RPMI7951 (cell line): ENCODE data around the gene KCNIP4. TPM values are rescaled to one million over a fixed set of nuclear protein-coding genes. Genes with fewer than 3 reads are reported as not detected.
"Not testable (repeated sequence)": the region's sequence is repeated elsewhere in the genome, so short reads cannot be mapped to it uniquely, and the experiment has no call there.

Source experiments
- DNase-seq: peaks from one replicate; pipeline ENCODE4 v3.0.0-alpha.2; 2012; ENCODE audit warnings: low read depth
- total RNA-seq: library from RNA; depleted of rRNA; stranded (reverse); fragments of >200 nt; shearing (Covaris generic); gene quantifications from 2 replicates; pipeline ENCODE4 v1.2.3, GENCODE V29; 2014

Gene KCNIP4
- total RNA-seq, 1 experiment from 2014 or later = not detected

DNA sequence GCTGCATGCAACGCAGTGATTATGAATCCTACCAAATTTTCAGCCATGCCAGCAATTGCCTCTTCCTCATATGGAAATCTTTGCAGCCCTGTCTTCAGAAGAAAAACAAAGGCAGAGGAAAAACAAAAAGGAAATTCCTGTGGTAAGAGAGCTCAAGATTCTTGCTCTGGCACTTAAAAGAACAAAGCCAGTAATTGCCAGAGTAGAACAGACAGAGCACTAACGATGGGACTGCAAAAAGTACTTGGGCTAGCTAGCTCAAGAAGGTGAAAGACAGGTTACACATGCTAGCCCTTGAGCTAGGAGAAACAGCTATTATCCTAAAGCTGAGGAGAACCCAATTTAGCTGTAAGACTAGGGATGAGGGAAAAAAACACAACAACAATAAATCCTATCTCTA, 582.3 kb downstream of the KCNIP4 start:
- no peak for DNase-seq

DNA sequence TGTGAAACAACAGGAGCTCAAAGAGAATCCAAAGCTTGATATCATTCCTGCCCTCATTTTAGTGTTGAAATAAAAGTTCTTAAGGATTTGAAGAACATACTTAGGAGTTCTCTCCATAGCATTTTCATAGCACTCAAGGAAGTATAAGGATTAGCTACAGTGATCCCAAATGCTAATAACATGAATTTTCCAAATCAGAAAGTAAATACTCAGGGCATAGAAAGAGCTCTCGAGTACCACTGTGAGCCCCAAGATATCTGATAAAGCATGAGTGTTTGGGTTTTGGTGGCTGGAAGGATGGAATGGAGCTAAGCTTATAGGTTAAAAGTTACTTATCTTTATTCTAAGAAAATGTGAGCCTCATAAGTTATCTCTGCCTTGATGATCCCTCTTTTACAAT, 584.9 kb downstream of the KCNIP4 start:
- DNase-seq = no peak

DNA sequence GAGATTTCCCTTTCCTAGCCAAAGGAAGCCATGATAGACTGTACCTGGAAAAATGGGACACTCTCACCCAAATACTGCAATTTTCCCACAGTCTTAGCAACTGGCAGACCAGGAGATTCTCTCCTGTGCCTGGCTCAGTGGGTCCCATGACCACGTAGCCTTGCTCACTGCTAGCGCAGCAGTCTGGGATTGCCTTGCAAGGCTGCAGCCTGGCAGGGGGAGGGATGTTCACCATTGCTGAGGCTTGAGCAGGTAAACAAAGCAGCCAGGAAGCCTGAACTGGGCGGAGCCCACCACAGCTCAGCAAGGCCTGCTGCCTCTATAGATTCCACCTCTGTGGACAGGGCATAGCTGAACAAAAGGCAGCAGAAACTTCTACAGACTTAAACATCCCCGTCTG, 596.2 kb downstream of the KCNIP4 start:
- DNase-seq = not testable (repeated sequence)

DNA sequence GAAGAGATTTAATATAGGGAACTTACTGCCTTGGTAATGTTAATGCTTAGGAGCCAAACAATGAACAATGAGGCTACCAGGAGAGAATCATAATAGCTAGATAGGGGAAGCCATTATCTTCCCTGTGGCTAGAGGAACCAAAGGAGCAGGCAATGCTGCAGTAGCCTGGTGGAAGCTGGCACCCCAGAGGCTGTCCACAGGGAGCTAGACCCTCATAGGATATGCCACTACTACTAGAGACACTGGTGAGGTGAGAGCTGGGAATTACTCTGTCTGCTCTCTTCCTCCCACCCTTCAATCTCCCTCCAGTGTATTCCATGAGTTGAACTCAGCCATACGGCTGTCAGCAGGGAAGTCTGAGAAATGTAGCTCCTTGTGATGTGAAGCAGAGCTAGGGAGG, 601.4 kb downstream of the KCNIP4 start:
- no peak for DNase-seq

DNA sequence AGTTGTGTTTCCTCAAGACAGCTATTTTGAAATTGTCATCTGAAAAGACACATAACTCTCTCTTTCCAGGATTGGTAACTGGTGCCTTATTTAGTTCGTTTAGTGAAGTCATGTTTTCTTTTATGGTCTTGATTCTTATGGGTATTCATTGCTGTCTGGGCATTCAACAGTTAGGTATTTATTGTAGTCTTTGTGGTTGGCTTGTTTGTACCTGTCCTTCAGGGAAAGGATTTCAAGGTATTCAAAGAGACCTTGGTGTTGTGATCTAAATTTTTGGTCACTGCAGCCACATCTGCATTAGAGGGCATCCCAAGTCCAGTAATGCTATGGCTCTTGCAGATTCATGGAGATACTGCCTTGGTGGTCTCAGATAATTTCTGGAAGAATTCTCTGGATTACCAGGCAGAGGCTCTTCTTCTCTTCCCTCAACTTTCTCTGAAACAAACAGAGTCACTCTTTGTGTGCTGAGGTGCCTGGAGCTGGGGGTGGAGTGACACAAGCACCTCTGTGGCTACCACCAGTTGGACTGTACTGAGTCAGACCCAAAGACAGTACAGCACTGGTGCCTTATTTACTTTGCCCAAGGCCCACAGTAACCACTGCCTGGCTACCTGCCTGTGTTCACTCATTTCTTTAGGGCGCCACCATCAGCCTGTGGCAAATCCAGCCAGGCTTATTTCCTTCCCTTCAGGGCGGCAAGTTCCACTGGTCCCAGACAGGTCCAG, 620.4 kb downstream of the KCNIP4 start:
- DNase-seq = no peak

DNA sequence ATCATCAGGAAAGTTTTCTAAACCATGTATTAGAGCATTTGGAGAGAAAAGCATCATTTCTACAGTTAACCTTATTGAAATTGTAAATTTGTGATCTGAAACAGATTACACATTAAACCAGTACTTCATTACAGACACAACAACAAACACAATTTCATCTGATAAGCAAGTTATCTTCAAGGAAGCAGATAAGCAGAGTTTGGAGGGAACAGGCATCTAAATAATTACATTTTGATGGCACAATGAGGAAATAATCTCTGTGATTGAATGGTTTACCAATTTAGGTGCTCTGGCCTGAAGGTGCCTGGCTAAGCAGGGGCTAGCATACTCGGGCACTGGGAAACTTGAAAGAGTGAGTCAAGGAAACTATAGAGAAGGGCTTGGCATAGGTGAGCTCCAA, 628.5 kb downstream of the KCNIP4 start:
- no peak for DNase-seq

DNA sequence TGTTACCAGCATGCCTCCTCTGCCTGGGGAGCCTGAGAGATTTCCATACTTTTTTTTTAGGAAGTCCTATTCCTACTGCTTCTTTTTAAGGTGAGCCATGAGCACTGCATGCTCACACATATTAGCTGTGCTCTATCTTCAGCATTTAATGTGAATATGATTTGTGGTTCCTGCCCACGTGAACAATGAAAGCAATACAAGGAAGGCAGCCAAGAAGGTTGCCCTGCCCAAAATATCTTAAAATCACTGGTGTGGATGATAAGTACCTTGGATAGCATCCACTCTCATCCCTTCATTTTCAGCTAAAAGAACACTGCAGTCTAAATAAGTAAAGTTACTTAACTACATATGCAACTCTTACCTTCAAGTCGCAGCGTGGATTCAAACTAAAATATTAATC, 640.9 kb downstream of the KCNIP4 start:
- DNase-seq = no peak

DNA sequence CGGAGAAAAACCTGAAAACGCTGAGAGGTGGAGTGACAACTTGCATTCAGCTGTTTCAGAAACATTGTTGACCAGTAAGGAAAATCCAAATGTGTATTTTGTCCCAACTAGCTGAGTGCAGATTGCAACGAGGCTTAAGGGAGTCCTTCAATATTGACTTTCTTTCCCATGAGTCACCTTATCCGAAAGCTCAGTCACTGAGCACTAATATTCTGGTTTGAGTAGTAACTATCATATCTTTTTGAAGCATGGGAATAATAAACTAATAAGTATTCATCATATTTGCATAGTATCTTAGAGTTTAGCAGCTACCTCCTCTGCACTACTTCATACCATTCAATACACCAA, 644.1 kb downstream of the KCNIP4 start:
- DNase-seq = no peak

DNA sequence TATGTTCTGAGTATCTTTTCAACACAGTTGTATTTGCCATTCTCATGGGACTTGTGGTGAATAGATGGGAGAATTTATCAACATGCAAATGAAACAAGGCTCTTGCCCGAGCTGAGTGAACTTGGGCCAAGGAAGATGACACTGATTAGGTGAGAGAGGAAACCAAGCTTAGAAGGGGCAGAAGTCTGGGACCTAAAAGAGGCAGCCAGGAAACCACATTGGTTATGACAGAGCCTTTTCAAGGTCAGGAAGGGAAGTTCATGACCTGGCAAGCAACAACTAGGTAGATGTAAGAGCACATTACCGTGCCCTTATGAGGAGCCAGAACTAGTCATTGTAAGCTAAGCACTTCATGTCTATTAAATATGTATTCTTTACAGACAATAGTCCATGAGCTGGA, 658.0 kb downstream of the KCNIP4 start:
- no peak for DNase-seq

DNA sequence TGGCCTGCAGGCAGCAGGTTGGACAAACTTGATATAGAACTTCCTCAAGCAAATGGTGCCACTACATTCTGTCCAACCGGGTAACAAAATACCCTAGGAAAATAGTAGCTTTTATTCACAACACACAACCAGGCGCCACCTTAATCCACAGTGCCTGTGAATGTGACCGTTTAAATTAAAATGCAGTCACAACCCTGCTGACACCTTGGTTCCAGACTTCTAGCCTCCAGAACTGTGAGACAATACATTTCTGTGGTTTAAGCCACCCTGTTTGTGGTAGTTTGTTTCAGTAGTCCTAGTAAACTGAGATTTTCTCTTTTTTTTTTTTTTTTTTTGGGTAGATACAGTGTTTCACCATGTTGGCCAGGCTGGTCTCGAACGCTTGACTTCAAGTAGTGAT, 672.5 kb downstream of the KCNIP4 start:
- no peak for DNase-seq

DNA sequence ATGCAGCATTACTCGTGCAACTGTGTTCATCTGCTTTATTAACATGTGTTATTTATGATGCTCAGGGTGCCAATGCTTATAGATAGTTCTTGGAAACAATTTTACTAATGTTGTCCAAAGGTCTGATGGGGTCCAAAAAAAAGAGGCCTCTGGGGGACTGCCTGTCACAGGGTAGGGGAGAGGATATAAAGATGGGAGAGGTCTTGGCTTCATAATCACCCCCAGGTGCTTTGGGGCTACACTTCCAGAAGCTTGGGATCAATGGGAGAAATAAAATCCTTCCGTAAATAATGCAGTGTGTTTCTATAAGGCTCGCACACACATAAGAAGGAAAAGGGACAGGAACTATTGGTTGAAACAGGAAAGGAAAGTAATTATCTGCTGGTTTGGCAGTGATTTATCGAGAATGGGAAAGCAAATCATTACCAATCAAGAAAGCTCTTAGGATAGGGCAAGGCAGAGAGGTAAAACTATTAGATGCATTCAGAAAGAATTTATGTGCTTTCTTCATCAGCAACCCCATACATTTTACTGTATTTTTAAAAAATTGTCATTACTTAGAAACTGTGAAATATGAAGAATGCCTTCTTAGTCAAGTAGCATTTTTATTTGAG, 677.0 kb downstream of the KCNIP4 start:
- no peak for DNase-seq

DNA sequence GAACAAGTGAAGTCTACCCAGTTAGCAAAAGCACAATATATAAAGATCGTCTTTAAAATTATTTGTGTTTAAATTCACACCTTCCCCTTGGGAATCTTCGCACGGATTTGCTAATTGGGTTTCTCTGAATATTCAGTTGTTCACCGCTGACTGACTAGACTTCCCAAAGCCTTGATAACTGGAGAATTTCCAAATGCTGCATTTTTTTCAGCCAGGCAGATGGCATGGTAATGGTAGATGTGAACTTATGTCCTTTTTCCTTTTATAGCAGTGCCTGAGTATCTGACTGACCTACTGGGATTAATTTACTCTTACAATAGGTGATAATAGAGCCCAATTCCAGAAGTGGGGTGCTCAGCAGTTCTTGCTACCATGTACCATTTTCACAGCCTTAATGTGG, 700.2 kb downstream of the KCNIP4 start:
- DNase-seq = no peak

DNA sequence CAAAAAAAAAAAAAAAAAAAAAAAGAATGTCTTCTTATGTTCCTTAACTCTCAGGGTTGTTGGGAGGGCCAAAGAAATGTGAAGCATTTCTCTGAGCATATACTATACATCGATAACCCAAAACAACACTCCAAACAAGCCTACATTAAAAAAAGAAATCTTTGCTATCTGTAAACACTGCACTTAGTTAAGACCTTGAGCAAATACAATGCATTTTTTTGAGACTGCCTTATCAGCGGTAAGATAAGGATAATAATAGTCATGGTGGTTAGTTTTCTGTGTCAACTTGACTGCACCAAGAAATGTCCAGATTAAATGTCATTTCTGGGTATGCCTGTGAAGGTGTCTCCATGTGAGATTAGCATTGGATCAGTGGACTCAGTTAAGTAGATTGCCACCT, 706.4 kb downstream of the KCNIP4 start:
- no peak for DNase-seq

DNA sequence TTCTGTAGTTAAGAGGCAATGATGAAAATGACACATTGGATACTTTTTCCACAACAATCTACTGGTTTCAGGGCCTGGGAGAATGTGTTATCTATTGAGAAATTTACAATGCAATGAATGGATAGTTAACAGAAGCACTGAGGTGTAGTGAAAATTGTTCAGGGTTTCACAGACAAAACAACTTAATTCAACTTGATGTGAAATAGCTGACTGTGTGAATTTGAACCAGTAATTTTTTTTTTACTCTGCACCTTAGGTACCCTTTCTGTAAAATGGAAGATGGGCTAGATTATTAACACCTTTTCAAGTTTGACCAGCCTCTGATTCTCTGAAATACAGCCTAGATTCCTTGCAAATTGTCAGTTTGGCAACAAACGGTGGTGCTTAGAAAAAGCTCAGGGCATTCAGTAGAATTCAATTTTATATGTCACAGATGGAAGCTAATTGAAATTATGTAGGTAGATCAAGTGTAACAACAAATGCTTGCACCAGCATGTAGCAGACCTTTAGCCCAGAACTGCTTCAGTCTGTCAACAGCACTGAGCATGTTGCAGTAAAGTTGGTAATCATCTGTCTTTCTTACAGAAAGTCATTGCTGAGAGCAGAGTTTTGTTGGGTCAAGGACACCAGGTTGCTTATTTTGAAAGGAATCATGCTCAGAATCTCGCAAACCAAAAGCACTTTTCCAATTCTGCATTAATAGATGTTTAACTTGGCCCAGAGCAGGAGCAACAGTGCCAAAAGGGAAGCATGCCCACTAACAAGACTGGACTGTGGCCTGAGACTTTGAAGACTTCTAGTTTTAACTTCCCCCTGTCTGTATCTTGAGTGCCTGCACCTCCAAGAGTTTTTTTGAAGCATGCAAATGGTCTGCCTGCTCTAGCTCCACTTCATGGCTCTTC, 721.7 kb downstream of the KCNIP4 start:
- no peak for DNase-seq

DNA sequence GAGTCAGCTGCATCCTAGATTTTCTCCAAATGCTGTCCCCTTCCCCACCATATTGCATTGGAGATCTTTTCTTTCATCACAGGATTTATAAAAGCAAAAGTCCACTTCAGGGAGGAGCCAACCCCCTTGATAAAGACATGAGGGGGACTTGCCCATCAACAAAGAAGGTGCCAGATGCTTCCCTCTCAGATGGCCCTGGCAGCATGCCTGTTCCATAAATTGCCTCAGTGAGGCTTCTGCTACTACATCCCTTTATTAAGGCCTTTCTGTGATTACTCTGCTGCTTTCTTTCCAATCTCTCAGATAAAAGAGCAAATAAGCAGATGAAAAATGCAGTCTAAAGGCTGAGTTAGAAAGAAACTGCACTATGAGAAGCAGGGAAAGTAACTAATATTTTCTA, 736.7 kb downstream of the KCNIP4 start:
- no peak for DNase-seq

DNA sequence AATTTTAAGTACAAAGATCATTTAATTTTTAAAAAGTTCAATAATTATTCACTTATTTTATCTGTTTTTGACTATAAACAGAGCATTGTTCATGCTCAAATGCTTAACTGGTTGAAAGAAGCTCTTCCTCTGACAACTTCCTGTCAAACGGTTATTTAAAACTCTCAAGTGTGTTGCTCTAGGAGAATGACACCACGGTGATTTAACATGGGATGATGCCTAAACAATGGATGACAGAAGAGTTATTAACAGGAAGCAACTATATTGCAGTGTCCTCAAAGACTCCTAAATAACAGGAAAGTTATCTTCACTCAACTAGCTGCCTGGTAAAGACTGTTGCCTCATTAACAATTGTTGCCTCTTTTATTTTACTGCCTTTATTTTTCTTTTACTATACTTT, 738.7 kb downstream of the KCNIP4 start:
- DNase-seq = no peak

DNA sequence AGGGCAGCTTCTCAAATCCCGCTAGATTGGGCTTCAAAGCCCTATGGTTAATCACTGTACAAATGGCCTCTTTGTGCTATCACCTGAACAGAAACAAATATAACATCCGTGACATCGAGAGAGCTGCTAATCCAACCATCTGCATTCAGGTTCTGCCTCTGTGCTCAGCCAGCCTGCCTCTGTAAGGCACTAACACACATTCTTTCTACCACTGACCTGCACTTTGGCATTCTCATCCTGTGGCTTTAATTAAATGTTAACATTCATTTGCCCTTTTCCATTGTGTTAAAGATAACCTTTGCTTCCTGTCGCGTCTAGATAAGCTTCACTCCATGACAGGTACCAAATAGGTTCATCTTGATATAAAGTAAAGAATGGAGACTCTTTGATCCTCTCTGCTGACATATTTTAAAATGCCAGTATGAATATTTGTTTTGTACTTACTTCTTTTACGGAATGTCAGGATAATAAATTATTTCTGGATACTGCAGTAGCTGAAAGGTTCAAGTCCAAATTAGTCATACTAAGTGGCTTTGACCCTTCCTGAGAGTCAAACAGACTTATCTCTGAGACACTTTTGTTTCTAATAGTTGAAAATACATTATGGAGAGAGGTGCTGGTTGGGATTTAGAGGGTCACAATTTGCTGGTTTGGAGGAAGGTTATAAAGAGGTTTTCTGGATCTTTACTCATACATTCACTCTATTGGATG, 742.6 kb downstream of the KCNIP4 start:
- DNase-seq = no peak

DNA sequence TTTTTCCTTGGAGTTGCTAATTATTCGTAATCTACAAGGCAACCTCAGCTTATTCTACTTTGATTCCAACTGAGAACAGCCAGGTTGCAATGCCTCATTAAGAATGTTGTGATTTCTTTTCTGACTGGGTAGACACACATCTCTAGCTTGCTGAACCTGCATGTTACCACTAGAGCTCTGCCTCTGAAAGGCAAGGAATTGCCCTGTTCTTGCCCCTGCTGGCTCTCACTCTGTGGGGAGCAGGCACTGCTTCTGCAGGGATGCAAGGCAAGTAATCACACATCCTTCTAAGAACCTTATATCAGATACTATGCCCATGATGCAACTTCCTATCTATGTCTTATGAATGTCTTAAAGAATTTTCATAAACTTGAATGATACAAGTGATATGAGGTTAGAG, 745.2 kb downstream of the KCNIP4 start:
- no peak for DNase-seq

DNA sequence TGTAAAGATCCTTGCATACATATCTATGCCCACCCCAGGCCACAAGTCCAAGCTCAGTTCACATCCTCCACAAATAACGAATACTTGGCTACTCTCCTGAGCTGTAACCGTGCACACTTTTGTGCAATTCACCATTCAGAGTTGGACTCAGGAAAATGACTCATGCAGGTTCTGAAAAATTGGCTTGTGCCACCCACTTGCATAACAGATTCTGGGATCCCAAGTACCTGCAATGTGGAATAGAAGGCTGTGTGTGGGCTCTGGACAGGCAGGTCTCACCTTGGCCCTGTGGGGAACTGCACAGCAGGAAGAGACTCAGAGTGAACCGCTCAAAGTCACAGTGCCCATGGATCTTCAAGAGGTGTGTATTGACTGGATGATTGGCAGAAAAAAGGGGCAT, 745.6 kb downstream of the KCNIP4 start:
- DNase-seq = no peak

DNA sequence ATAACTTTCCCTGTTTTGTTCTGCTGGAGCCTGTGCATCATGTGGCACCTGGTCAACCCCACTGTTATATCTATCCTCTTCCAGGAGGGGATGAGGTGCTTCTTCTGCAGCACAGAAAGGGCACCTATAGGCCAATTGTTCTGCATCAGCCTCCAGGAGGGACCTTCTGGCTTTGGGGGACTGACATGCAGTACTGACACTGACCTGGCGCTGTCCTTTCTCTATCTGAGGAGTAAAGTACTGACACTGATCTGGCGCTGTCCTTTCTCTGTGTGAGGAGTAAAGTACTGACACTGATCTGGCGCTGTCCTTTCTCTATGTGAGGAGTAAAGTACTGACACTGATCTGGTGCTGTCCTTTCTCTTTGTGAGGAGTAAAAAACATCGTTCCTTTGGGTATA, 749.9 kb downstream of the KCNIP4 start:
- no peak for DNase-seq

DNA sequence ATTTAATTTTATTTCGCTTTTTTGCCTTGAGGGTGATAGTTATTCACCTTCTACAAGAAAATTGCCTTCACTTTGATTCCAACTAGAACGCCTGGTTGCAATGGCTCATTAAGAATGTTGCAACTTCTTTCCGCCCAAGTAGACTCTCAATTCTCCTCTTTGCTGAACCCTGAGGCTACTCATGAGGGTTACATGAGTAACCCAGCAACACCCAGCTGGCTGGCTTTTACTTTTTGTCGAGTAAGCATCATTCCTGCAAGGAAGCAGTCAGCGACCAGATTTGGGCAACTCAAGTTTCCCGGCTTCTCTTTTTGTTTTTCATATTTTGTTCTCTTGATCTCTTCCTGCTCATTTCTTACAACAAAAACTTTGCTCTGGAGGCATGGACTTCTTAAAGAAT, 752.9 kb downstream of the KCNIP4 start:
- peak; percentile 2 for DNase-seq

DNA sequence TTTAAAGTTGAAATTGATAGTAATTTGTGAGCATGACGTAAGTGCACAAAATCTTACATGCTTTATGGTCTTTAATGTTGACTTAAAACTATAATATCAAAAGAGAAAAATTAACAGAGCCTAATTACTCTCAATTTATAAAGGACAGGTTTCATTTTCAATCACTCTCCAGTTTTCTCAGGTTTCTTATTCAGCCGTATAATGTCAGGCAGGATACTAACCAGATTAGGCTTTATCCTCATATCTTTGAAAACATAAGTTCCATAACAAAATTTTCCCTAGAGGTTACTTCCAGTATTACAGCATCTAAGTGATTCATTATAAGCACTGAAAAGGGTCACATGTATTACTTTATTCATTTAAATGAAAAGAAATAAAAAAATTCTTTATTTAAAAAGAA, 756.2 kb downstream of the KCNIP4 start:
- DNase-seq = no peak
